ENCODE measurements around the gene B3GNT4.

GRCh38 chr12:122225683-122226365 is 22.3 kb downstream of the B3GNT4 start, which contains the start of gene DIABLO:
- TF ChIP-seq CTCF (IDR thresholded peaks at IDR 0.05; ENCODE audit: low read depth, low read length, poor library complexity, severe bottlenecking) = no peak
- no peak for TF ChIP-seq EZH2phosphoT487 (IDR thresholded peaks at IDR 0.05; ENCODE audit: borderline replicate concordance, low read length)
